CD4-positive, alpha-beta T cell treated with Interleukin-17A for 1 hour (primary cell): Measurements from ENCODE around the gene NAB2.
"Not testable (repeated sequence)": the region's sequence is repeated elsewhere in the genome, so short reads cannot be mapped to it uniquely, and the experiment has no call there.

Source experiments
- DNase-seq: peaks from one replicate; pipeline ENCODE4 v3.0.0-alpha.2; 2020

NAB2 gene

DNA sequence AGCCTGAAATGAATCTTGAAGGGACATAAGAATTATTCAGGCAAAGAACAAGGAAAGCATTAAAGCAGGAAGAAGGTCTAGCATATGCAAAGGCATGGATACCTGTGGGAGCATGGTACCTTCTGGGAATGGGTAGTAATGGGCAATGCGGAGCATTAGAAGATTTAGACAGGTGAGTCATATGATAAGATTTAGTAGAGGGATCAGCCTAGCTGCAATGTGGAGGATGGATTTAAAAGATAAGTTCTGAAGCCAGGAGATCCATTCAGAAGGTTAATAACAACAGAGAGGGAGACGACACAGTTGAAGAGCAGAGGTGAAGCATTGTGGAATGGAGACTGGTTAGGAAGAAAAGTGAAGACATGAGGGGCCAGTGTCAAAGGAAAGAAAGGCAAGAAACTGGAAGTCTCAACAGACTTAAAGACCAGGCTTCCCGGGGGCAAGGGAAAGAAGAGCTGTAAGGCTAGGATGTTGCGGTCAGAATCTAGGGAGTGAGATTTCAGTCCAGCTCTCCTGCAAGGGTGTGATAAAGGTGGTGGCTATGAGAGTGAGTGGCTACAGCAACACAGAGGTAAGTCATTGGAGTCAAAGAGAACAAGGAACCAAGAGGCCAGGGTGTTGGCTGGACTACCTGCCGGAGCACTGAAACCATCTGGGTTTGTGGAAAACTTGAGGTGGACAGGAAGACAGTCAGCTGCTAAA, 27.8 kb downstream of the NAB2 start:
- no peak for DNase-seq

DNA sequence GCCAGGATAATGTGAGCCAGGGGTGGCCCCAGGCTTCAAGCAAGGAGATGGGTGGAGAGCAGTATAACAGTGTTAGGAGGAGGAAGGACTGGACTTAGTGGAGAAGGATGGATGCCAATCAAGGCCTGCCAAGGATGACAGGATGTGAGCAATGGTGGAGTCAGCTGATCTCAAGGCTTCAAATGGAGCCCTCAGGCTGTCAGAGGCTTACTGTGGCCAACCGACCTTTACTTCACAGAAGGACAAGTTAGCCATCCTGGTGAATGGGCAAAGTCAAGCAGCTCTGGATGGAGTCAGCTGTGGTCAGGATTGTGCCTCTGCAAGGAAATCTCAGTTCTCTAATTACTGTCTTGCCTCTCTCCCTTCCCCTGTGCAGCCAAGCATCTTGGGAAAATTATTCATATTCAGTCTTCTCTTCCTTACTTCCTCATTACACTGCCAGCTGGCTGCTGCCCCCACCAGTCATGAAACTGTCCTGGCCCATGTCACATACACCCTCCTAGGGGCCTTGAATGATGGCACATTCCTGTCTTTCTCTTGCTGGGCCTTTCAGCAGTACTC, 29.9 kb downstream of the NAB2 start:
- no peak for DNase-seq

DNA sequence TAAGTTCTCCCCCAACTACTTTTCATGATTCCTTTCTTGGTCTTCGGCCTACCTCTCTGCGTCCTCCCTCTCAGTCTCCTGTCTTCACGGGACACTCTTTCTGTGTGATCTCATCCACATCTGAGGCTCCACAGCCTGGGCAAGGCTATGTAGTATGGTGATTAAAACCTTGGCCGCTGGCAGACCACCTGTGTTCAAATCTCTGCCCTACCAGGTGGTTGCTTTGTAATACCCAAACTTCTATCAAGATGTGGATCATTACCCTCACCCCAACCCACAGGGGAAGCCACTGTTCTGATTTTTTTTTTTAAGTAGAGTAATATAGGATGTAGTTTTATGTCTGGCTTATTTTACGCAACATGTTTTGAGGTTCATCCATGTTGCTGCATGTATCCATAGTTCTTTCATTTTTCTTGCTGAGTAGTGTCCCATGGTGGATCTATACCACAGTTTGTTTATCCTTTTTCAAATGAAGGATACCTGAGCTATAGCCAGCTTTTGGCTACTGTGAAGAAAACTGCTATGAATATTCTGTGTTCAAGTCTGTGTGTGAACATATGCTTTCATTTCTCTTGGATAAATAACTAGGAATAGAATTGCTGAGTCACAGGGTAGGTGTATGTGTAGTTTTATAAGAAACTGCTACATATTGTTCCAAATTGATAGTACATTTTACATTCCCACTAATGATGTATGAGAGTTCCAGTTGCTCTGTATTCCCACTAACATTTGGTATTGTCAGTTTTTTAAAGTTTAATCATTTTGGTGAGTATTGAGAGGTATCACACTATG, 30.6 kb downstream of the NAB2 start:
- DNase-seq: no peak

DNA sequence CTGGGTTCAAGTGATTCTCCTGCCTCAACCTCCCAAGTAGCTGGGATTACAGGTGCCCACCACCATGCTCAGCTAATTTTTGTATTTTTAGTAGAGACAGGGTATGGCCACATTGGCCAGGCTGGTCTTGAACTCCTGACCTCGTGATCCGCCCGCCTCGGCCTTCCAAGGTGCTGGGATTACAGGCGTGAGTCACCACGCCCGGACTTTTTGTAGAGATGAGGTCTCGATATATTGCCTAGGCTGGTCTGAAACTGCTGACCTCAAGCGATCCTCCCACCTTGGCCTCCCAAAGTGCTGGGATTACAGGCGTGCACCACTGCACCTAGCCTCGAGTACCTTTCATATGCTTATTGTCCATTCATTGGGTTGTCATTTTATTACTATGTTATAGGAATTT, 31.8 kb downstream of the NAB2 start:
- DNase-seq: not testable (repeated sequence)

DNA sequence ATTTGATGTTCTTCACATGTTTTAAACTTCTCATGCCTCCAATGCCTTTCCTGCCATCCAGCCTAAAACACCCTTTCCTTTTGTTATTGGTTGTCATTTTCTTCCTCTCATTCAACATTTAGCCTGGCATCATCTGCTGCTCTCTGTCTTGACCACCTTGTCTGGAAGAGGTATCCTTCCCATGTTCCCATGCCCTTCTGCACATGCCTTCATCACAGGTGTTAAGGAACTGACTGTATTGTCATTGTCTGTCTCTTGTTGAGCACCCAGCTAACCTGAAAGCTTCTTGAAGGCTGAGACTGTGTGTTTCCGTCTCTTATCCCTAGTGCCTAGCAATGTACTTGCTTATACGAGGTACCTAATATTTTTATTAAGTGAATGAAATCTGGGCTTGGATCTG, 34.9 kb downstream of the NAB2 start:
- DNase-seq: no peak

DNA sequence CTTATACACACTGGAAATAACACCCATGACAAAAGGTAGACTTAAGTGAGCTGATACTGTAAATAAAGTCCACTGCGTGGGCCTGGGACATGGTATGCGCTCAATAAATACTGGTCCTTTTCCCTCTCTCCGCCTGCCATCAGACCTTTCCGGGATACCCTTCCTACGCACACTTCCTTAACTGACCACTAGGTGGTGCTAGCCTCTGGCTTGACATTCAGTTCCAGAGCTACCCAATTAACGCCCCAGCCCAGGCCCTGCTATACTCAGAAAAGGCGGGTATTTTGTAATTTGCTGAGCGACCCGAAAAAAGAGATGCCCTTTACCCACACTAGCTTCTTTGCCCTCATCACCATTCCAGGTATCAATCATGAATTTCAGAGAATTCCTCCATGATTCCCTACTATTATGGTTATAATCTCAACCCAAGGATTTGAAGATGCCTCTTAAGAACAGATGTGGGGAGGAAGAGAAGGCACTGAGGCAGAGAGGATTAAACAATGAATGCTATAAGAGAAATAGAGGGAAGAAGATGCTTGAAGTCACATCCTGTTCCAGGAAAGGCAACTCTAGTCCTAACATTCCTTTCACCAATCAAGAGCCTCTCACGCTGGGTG, 35.5 kb downstream of the NAB2 start:
- peak; percentile 85 for DNase-seq

DNA sequence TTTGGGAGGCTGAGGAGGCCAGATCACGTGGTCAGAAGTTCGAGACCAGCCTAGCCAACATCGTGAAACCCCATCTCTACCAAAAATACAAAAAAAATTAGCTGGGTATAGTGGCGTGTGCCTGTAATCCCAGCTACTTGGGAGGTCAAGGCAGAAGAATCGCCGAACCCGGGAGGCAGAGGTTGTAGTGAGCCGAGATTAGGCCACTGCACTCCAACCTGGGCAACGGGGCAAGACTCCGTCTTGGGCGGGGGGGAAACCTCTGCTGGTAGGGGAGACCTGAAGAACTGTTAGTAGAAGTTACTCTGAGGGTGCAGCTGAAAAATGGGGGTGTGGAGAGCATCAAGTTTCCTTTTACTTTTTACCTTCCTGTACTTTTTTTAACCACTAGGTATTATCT, 37.1 kb downstream of the NAB2 start:
- DNase-seq: no peak

DNA sequence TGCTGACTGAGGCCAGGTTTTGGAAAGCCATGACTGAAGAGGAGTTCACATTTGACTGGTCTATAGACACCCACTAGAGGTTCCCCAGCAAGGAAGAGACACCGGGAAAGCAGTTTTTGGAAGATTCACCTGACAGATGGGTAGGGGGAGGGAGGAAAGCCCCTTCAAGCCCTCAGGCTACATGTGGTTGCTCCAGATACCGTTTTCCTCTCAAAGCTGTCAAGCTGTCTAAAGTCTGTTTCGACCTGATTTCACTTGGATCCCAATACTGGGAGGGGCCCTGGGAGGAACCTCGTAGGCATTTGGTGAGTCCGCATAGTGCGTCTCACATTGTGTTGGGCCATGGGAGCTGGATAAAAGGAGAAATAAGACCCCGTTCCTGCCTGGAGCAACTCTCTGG, 37.6 kb downstream of the NAB2 start:
- DNase-seq: no peak

DNA sequence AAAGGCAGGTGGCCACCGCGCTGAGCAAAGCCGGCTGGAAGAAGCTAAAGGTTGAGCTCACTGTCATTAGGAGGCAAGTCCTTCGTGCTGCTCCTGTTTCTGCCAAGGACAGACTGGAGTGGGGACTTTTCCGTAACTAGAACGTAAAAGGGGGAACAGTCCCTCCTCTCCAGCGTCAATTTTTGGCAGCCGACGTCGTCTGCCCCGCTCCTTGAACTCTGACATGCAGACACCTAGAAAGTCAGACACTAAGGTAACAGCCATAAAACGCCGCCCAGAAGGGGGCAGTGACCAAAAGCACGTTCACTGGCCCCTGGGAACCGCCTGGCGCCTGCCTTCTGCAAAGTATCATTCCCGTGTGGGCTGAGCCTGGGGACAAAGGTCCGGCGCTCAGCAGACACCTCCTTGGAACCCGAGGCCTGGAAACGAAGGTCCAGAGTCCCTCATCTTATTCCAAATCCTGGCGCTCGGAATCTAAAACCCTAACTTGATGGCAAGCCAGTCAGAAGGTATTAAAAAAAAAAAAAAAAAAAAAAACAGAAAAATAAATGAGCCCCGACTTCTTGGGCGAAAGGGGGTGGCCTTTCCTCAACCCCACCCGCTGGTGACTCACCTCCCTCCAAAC, 38.3 kb downstream of the NAB2 start:
- DNase-seq: peak; percentile 29

DNA sequence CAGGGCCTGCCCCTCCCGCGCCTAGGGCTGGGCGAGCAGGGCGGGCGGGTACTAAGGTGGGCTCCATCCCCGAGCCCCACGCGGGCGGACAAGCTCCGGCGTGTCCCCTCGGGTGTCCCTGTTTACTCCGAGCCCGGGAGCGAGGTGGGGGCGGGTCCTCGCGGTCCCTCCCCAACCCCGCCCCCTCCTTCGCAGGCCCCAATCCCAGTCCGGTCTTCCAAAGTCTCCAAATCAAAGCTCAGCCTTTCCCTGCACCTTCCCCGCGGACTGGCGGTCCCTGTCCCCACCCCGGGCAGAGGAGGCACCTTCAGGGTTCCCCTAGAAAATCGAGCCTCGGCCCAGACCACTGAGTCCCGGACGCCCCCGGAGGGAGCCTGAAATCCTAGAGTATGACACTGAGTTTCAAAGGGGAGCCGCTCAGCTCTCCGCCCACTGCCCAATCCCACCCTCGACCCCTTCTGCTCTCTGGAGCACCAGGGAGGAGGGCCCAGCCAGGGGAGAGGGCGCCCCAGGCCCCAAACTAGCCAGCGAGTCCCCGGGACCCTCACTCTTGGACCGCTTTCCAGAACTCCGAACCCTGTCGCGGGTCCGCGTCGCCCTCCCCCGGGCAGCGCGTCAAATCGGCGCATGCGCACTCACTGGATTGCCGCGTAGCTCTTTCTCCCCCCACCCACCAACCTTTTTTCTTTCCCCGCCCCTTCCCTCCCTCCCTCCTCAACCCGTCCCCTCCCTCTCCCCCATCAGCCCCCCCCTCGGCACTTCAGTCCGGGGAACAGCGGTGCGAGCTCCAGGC, 39.0 kb downstream of the NAB2 start, which contains the start of gene LRP1:
LRP1 (plus strand) TSS at position 758 of the 793 bp plus-strand sequence. CDS start 482 bp downstream, outside the sequence.
- DNase-seq: peak; percentile 83

DNA sequence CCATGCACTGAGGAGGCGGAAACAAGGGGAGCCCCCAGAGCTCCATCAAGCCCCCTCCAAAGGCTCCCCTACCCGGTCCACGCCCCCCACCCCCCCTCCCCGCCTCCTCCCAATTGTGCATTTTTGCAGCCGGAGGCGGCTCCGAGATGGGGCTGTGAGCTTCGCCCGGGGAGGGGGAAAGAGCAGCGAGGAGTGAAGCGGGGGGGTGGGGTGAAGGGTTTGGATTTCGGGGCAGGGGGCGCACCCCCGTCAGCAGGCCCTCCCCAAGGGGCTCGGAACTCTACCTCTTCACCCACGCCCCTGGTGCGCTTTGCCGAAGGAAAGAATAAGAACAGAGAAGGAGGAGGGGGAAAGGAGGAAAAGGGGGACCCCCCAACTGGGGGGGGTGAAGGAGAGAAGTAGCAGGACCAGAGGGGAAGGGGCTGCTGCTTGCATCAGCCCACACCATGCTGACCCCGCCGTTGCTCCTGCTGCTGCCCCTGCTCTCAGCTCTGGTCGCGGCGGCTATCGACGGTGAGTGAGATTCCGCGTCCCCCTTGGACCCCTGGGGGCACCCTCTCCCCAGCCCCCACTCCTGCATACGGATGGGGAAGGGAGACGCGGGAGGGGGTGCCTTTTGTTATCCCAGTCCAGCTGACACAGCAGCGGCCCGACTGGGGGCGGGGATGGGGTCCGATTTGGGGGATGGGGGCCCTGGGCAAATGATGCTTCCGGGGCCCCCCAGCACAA, 39.8 kb downstream of the NAB2 start:
- DNase-seq: no peak

DNA sequence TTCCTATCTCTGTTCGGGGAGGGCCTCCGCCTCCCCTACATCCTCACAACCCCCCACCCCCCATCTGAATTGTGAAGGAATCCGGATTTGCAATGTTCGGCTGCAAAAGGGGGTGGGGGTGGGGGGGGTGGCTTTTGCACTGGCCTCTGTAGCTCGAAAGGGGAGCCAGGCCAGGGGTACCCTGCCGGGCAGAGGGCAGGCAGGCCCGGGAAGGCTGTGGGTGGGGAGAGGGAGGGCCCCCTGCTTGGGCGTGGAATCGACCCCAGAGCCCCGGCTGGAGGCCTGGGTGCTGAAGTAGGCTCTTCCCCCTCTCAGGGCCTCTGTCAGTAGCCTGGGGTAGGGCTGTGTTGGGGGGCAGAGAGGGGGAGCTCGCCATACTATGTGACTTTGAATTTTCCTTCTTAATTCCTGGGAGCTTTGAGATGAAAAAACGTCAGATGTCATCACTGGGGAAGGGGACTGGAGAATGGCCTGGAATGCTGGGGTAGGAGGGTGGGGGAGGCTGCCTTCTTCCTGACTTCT, 40.5 kb downstream of the NAB2 start:
- no peak for DNase-seq

DNA sequence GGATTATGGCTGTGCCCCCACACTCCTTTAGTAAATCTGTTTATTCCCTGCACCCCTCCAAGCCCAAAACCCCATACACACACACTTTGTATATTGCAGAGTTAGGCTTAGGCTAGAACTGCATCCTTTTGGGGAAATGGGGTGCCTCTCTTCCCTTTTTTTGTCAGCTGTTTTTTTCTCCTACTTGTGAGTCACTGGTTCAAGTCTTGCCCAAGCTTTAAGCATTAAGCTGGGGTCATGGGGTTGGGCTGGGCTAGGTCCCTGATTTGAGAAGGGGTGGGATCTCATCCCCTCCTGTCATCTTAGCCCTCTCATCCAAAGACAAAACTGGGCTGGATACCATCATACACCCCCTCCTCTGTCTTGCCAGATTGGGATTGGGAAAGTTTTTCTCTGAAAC, 41.0 kb downstream of the NAB2 start:
- DNase-seq: no peak

DNA sequence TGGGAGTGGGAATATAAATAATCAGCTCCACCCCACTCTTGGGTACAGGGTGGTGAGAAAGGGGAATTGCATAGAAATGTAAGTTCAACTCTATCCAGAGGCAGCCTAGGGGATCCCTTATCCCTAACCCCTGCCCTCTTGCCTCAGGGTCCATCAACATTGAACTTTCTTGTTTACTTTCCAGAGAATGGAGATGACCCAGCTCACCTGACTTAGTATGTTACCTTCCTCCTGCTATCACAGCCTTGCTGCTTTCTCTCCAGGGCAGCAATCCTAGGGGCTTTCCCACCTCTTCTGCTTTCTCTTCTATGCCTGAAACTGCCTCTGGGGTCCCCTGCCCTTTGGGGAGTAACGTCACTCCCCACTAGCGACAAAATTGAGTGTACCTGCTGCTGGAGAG, 42.0 kb downstream of the NAB2 start:
- DNase-seq: no peak

DNA sequence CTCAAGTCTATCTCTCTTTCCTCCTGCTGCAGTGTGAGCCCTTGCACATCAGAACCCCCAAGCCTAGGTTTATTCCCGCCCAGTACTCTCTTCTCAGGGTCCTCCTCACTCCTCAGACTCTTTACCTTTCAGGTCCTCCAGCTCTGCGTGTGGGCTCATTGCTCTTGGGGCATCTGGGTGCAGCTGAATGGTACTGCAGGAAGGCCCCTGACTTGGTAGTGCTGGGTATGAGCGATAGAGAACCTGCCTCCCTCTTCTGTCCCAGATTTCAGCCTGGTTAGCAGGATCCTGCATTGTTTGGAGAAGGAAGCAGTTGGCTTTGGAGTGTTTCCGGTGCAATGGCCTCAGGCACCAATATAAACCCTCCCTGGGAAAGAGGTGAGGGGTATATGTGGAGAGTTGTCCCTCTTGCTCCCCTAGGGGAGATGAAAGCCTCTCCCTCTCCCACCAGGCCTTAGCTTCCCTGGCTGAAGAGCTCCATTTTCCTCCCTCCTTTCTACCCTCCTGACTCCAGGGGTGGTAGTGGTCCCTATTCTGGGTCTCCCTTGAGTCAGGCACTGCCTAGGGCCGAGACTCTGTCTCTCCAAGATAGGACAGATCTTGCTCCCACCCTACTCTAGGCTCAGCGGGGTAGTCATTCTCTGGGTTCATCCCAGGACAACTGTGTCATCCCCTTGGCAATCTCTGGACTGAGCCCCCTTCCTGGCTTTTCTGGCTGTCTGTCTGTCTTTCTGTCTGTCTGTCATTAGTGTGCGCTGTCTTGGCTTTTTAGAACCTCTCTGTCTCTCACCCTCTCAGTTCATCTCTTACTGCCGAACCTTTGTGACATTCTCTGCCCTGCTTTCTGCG, 43.2 kb downstream of the NAB2 start:
- DNase-seq: no peak

DNA sequence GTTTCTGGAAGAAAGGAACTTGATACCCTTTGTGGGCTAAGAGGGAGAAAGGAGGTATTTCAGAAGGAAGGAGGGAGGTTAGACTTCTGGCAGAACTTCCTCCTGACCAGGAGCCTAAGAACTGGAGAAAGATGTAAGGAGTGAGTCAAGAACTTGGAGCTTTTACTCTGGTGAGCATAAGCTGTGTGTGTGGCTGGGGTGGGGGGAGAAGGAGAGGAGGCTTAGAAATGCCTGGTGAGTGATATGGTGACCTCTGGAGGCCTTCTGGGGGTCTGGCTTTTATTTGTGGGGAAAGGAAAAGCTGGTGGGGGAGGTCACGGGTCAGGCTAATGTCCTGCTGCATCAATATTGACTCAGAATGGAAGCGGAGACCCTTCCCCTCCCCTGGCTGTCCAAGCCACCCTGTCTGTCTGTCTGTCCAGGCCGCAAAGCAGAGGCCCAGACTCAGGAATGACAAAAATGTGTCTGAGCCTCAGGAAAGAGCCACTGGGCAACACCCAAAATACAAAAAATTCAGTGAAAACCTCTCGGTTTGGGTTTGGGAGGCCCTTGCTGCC, 44.2 kb downstream of the NAB2 start:
- no peak for DNase-seq

DNA sequence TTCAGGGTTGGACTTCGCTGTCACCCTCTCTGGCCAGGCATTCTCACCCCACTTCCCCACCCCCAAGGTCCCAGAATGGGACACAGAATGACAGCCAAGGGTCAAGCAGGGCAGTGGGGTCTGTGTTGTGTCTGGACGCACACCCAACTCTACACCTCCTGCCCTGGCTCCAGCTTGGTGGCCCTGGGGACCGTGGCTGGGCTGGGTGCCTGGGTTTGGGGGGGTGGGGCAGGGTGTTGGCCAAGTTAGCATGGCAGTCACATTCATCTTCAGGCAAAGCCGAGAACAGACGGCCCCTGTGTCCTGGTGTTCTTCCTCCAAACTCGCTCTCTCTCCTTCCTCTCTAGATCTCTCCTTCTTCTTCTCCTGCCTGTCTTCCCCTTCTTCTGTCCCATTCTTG, 45.0 kb downstream of the NAB2 start:
- DNase-seq: no peak

DNA sequence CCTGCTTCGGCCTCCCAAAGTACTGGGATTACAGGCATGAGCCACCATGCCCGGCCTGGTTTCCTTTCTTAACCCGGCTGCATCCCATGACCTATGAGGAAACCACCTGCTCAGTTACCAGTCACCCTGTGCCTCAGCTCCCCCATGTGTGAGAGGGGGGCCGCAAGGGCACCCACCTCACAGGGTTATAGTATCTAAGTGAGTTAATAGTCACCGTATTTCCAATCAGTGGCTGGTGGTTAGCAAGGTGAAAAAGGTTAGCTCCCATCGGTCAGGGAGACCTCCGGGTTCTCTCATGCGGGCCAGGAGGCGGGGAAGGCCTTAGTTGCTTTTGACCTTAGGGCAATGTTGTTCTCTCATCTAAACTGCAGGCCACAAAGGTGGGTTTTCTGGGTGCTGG, 46.0 kb downstream of the NAB2 start:
- no peak for DNase-seq

DNA sequence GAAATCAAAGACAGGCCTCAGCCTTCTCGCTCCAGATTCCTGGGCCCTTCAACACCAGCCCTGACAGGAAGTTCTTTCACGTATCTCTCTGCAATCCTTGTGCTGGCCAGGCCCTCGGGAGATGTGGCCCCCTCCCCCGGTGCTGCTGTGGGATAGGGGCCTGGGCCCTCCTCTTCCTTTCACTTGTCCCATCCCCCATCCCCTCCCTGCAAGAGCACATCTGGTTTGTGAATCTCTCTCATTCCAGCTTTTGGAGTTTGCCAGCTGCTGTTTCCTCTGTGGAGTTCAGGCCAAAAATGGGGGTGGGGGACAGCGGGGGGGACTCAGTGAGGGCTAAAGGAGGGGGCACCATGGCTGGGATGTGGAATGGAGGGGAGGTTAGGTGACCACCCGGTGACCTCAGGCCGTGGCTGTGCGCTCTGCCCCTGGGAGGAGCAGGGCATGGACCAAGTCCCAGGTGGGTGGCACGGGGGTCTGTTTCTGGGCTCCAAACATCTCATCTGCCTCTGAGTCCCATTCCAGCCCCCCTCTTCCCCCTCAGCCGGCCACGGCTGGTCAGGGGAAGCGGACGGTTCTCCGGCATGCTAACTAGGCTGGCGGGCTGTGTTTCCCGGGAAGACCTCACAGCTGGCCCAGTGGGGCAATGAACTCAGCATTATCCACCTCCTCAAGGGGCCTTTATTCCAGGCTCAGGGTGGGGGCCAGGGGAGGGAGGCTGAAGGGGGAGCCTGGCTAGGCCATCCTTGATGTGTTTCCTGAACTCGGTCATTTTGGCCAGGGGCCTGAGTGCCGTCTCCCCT, 46.8 kb downstream of the NAB2 start:
- no peak for DNase-seq
